ENCODE results near the gene HAL. TPM values are rescaled to one million over a fixed set of nuclear protein-coding genes. Genes with fewer than 3 reads are reported as not detected.

The HAL gene
- total and polyA plus RNA-seq, 10 of the 15 experiments (the other 5 are each of a cell fraction or from before 2014, with no cell fraction given) = 0.04 to 0.45 (median 0.13) TPM; not detected in 1

DNA sequence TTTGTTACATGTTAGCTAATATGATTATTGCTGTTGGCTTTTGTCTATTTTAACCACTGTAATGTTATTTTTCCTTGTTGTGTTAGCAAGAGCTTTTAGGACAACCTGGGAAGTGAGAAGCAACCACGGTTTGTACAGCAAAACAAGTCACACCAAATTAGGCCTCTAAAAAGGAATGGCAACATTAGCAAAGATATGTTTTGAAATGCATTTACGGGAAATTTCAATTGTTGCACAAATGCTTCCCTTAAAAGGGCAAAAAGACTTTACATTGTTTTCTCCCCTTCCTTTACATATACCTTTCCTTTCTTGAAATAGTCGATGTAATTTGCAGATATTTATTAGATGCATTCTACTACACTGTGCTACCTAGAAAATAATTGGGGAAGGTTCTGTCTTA is 43.4 kb upstream of the HAL start (continued):
- TF ChIP-seq SRF (IDR thresholded peaks at IDR 0.05; ENCODE audit: low read depth in 2 of 2, low read length in 2 of 2) (no peak), BMI1 (IDR thresholded peaks at IDR 0.05; ENCODE audit: borderline replicate concordance) (no peak), RCOR1 (conservative IDR thresholded peaks at IDR 0.05; ENCODE audit: low read depth, low read length) (no peak), SIN3A (IDR thresholded peaks at IDR 0.05; ENCODE audit: low read depth, low read length) (no peak), TCF7 (IDR thresholded peaks at IDR 0.05; ENCODE audit: borderline replicate concordance) (no peak), FOS (IDR thresholded peaks at IDR 0.05; ENCODE audit: borderline replicate concordance, extremely low read depth, insufficient read length) (no peak)

DNA sequence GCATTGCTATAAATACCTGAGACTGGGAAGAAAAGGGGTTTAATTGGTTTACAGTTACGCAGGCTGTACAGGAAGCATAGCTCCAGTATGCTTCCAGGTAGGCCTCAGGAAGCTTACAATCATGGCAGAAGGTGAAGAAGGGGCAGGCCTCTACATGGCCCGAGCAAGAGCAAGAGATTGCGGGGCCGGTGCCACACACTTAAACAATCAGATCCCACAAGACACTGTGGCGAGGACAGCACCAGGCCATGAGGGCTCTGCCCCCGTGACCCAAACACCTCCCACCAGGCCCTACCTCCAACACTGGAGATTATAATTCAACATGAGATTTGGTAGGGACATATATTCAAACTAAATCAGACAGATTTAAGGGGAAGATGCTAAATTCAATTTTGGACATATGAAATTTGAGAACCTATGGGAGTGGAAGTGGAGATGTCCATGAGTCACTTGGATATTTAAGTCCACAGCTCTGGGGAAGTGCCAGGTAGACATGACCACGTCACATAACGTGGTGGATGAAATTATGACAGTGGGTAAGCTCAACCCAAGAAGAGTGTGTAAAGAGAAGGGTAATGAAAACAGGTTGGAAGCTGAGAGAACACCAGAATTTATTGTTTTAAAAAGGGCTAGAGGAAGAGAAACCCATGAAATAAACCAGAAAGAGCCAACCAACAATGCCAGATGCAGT is 40.8 kb upstream of the HAL start:
- H3K36me3 ChIP-seq (ENCODE audit: control insufficient read depth in 2 of 2, insufficient read depth in 2 of 2, low read length in 1 of 2) = no peaks in the 10 kb centered on the region
- H4K20me1 ChIP-seq (ENCODE audit: control insufficient read depth, insufficient read depth) = no peaks in the 10 kb centered on the region
- no peak for DNase-seq (ENCODE audit: low read depth, low spot score)
- ChIA-PET SMC1A (ENCODE audit: uncharacterized antibody, unreplicated experiment) (interaction anchor here (0.7 to 1.8 kb wide), 4 partner anchors 11 to 174 kb away, joined by 3 to 7 read pairs (median 4); no protein-coding TSS in a partner anchor), CTCF (interaction anchor here (1.3 to 2.1 kb wide), 3 partner anchors 16 to 38 kb away, joined by 3 to 6 read pairs (median 5); no protein-coding TSS in a partner anchor), RAD21 (ENCODE audit: unreplicated experiment) (interaction anchor here (0.6 to 2.2 kb wide), 5 partner anchors 16 to 455 kb away, joined by 3 to 7 read pairs (median 5); no protein-coding TSS in a partner anchor), POLR2A (interaction anchor here (0.6 to 1.5 kb wide), 2 partner anchors 16 to 486 kb away, joined by 3 to 5 read pairs; no protein-coding TSS in a partner anchor)
- peaks cover 4% of the 10 kb centered on the region; the same call in 1 of the 2 replicates for H3K4me1 ChIP-seq (ENCODE audit: control insufficient read depth, insufficient read depth, low read length)
- intact Hi-C loops (cut with micrococcal nuclease; ENCODE audit: unreplicated experiment) = loop anchor here (10.0 kb wide), 1 partner anchor 368 kb away; the partner anchor contains the start of gene CDK17
- BruUV-seq (replicated peaks) = no TSS peak
- FAIRE-seq = no peak
- H3K4me3 ChIP-seq = no peak overlapping the region; the same call in 1 of the 2 replicates
- no peak overlapping the region for H3K27ac ChIP-seq (ENCODE audit: control insufficient read depth, insufficient read depth)
- ATAC-seq = no peak
- peak overlapping the region; percentile 46 for H3K4me2 ChIP-seq (ENCODE audit: control insufficient read depth, insufficient read depth)
- no peaks in the 10 kb centered on the region for H3K27me3 ChIP-seq (replicated peaks in 1 of 2; ENCODE audit: control insufficient read depth in 2 of 2, insufficient read depth in 2 of 2, low read length in 1 of 2)
- no peak overlapping the region for H3K9ac ChIP-seq (ENCODE audit: control insufficient read depth, insufficient read depth, low read length)
- H2AFZ ChIP-seq (ENCODE audit: control insufficient read depth, low read depth, low read length) = peak overlapping the region; percentile 62; the same call in 1 of the 2 replicates
- 74% methylated on average over 8 of the region's 8 CpGs for WGBS (ENCODE audit: insufficient coverage, insufficient replicate concordance, low lambda C conversion rate, missing lambda C conversion rate)
- peaks cover 3% of the 10 kb centered on the region; the same call in 1 of the 2 replicates for H3K79me2 ChIP-seq (ENCODE audit: control insufficient read depth, insufficient read depth, low read length)
- in situ Hi-C loops (cut with MboI) = no loop called here
- no peaks in the 10 kb centered on the region for H3K9me3 ChIP-seq (replicated peaks; ENCODE audit: control insufficient read depth, insufficient read depth, low read length)
- TF ChIP-seq KLF5 (IDR thresholded peaks at IDR 0.05; ENCODE audit: partially characterized antibody) = no peak
- no peak for TF ChIP-seq EGR1 (IDR thresholded peaks at IDR 0.05; ENCODE audit: borderline replicate concordance in 1 of 2, low read depth in 2 of 2, low read length in 2 of 2)
- TF ChIP-seq ZNF217 (IDR thresholded peaks at IDR 0.05) = no peak
- no peak for TF ChIP-seq BRCA1 (IDR thresholded peaks at IDR 0.05; ENCODE audit: low read depth, low read length)
- TF ChIP-seq NFYA (IDR thresholded peaks at IDR 0.05; ENCODE audit: borderline replicate concordance, low read depth, low read length) = no peak
- TF ChIP-seq, protein P1, sequence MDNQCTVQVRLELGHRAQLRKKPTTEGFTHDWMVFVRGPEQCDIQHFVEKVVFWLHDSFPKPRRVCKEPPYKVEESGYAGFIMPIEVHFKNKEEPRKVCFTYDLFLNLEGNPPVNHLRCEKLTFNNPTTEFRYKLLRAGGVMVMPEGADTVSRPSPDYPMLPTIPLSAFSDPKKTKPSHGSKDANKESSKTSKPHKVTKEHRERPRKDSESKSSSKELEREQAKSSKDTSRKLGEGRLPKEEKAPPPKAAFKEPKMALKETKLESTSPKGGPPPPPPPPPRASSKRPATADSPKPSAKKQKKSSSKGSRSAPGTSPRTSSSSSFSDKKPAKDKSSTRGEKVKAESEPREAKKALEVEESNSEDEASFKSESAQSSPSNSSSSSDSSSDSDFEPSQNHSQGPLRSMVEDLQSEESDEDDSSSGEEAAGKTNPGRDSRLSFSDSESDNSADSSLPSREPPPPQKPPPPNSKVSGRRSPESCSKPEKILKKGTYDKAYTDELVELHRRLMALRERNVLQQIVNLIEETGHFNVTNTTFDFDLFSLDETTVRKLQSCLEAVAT (IDR thresholded peaks at IDR 0.05) = no peak
- TF ChIP-seq LARP7 (IDR thresholded peaks at IDR 0.05) = no peak
- TF ChIP-seq SUPT20H (IDR thresholded peaks at IDR 0.05; ENCODE audit: borderline replicate concordance, control insufficient read depth, low read depth, low read length) = no peak
- no peak for TF ChIP-seq SIN3A (IDR thresholded peaks at IDR 0.05; ENCODE audit: low read depth, low read length)
- no peak for TF ChIP-seq MYC (IDR thresholded peaks at IDR 0.05; ENCODE audit: insufficient read depth, insufficient read length, insufficient replicate concordance, low read length, severe bottlenecking)
- TF ChIP-seq, protein P2, sequence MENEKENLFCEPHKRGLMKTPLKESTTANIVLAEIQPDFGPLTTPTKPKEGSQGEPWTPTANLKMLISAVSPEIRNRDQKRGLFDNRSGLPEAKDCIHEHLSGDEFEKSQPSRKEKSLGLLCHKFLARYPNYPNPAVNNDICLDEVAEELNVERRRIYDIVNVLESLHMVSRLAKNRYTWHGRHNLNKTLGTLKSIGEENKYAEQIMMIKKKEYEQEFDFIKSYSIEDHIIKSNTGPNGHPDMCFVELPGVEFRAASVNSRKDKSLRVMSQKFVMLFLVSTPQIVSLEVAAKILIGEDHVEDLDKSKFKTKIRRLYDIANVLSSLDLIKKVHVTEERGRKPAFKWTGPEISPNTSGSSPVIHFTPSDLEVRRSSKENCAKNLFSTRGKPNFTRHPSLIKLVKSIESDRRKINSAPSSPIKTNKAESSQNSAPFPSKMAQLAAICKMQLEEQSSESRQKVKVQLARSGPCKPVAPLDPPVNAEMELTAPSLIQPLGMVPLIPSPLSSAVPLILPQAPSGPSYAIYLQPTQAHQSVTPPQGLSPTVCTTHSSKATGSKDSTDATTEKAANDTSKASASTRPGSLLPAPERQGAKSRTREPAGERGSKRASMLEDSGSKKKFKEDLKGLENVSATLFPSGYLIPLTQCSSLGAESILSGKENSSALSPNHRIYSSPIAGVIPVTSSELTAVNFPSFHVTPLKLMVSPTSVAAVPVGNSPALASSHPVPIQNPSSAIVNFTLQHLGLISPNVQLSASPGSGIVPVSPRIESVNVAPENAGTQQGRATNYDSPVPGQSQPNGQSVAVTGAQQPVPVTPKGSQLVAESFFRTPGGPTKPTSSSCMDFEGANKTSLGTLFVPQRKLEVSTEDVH (IDR thresholded peaks at IDR 0.05; ENCODE audit: low read depth, partially characterized antibody) = no peak

Data from GM12878 (cell line).